Measurements from ENCODE around the gene PTPN9. TPM values are rescaled to one million over a fixed set of nuclear protein-coding genes. Genes with fewer than 3 reads are reported as not detected.
"Not testable (repeated sequence)": the region's sequence is repeated elsewhere in the genome, so short reads cannot be mapped to it uniquely, and the experiment has no call there.

Gene PTPN9
- total RNA-seq, 1 experiment from 2014 or later: 42.2 TPM

- no peak overlapping the region for H3K56ac ChIP-seq (ENCODE audit: insufficient read length, low read depth, low read length)
- no peak overlapping the region for H3K27ac ChIP-seq (ENCODE audit: insufficient read length, low read depth, low read length)
- H3K18ac ChIP-seq (ENCODE audit: insufficient read length, low read depth, low read length): no peak overlapping the region
- H2BK15ac ChIP-seq (ENCODE audit: low read depth, low read length): no peak overlapping the region
- H3K4me2 ChIP-seq (ENCODE audit: insufficient read depth, insufficient read length, low read length): no peak overlapping the region
- H3K79me2 ChIP-seq (ENCODE audit: insufficient read depth, low read length): no peaks in the 10 kb centered on the region
- H2AFZ ChIP-seq (ENCODE audit: low read length): no peak overlapping the region
- no peaks in the 10 kb centered on the region for H3K27me3 ChIP-seq (ENCODE audit: insufficient read depth, low read length)
- H4K5ac ChIP-seq (ENCODE audit: insufficient read length, low read depth, low read length): no peak overlapping the region
- no CpG with 5 or more reads among the region's 2 CpGs for WGBS (ENCODE audit: extremely low coverage, insufficient read length, low lambda C conversion rate)
- no peak overlapping the region for H4K91ac ChIP-seq (ENCODE audit: insufficient read length, low read depth, low read length)
- H3K27me3 Mint-ChIP-seq (ENCODE audit: low read depth): no peaks in the 10 kb centered on the region
- peaks cover 16% of the 10 kb centered on the region in 2 experiments; a peak in 4 of 5 replicates for H3K9me3 Mint-ChIP-seq
- no peak overlapping the region for H4K8ac ChIP-seq (replicated peaks; ENCODE audit: insufficient read length, low read depth, low read length)
- H3K36me3 Mint-ChIP-seq (ENCODE audit: insufficient read depth in 1 of 3, low read depth in 3 of 3): peaks cover 32 to 59% (median 43%) of the 10 kb centered on the region in 3 experiments
- no peaks in the 10 kb centered on the region for H3K79me1 ChIP-seq (ENCODE audit: insufficient read depth, low read depth, low read length, poor library complexity, severe bottlenecking)
- H3K23me2 ChIP-seq (ENCODE audit: insufficient read length, low read depth, low read length, poor library complexity, severe bottlenecking): no peaks in the 10 kb centered on the region
- H2BK5ac ChIP-seq (ENCODE audit: insufficient read length, low read length): no peak overlapping the region
- no peak overlapping the region for H3T11ph ChIP-seq (ENCODE audit: low read length)
- H2BK120ac ChIP-seq (ENCODE audit: low read depth, low read length, poor library complexity, severe bottlenecking): no peak overlapping the region
- no peak overlapping the region for H2AK5ac ChIP-seq (ENCODE audit: insufficient read length, low read length)
- H3K14ac ChIP-seq (ENCODE audit: insufficient read depth, low read length): no peak overlapping the region
- no peak overlapping the region for H3K23ac ChIP-seq (ENCODE audit: insufficient read length, low read depth, low read length)
- H3K27ac Mint-ChIP-seq: no peak overlapping the region
- no peak for TF ChIP-seq CTCF (conservative IDR thresholded peaks at IDR 0.05)
- no peaks in the 10 kb centered on the region for H3K4me1 ChIP-seq (ENCODE audit: insufficient read depth, low read length)
- H2BK12ac ChIP-seq (ENCODE audit: insufficient read length, low read depth, low read length): no peak overlapping the region
- H2BK20ac ChIP-seq (ENCODE audit: low read depth, low read length, poor library complexity, severe bottlenecking): no peak overlapping the region
- no peak overlapping the region for H3K4me3 Mint-ChIP-seq
- H3K4me1 Mint-ChIP-seq: no peaks in the 10 kb centered on the region
- H3K4ac ChIP-seq (ENCODE audit: low read depth, low read length): no peak overlapping the region
- H3K9me3 ChIP-seq (ENCODE audit: control insufficient read depth, low read depth, low read length): no peaks in the 10 kb centered on the region
- no peak overlapping the region for H3K9ac ChIP-seq (ENCODE audit: extremely low read depth, insufficient read length, low read length)
- no peak for DNase-seq
- no peaks in the 10 kb centered on the region for H4K20me1 ChIP-seq (ENCODE audit: control insufficient read depth, insufficient read depth, insufficient read length)
These were observed 99.4 kb downstream of the PTPN9 start for GRCh38 chr15:75479670-75480069.

- H3K9ac ChIP-seq (ENCODE audit: extremely low read depth, insufficient read length, low read length); H3K4me1 ChIP-seq (ENCODE audit: insufficient read depth, low read length); H4K20me1 ChIP-seq (ENCODE audit: control insufficient read depth, insufficient read depth, insufficient read length); H3K9me3 Mint-ChIP-seq; H3T11ph ChIP-seq (ENCODE audit: low read length); DNase-seq; H3K9me3 ChIP-seq (ENCODE audit: control insufficient read depth, low read depth, low read length); H4K91ac ChIP-seq (ENCODE audit: insufficient read length, low read depth, low read length); H3K56ac ChIP-seq (ENCODE audit: insufficient read length, low read depth, low read length); H3K79me1 ChIP-seq (ENCODE audit: insufficient read depth, low read depth, low read length, poor library complexity, severe bottlenecking); H3K79me2 ChIP-seq (ENCODE audit: insufficient read depth, low read length); H2AK5ac ChIP-seq (ENCODE audit: insufficient read length, low read length); H2BK120ac ChIP-seq (ENCODE audit: low read depth, low read length, poor library complexity, severe bottlenecking); H3K27me3 ChIP-seq (ENCODE audit: insufficient read depth, low read length); H2BK20ac ChIP-seq (ENCODE audit: low read depth, low read length, poor library complexity, severe bottlenecking); H3K23ac ChIP-seq (ENCODE audit: insufficient read length, low read depth, low read length); H3K27ac Mint-ChIP-seq; H3K27me3 Mint-ChIP-seq (ENCODE audit: low read depth); H3K14ac ChIP-seq (ENCODE audit: insufficient read depth, low read length); H3K4ac ChIP-seq (ENCODE audit: low read depth, low read length); H2BK12ac ChIP-seq (ENCODE audit: insufficient read length, low read depth, low read length); H3K4me1 Mint-ChIP-seq; H2AFZ ChIP-seq (ENCODE audit: low read length); H3K27ac ChIP-seq (ENCODE audit: insufficient read length, low read depth, low read length); H4K8ac ChIP-seq (replicated peaks; ENCODE audit: insufficient read length, low read depth, low read length); H3K23me2 ChIP-seq (ENCODE audit: insufficient read length, low read depth, low read length, poor library complexity, severe bottlenecking); H3K18ac ChIP-seq (ENCODE audit: insufficient read length, low read depth, low read length); H2BK15ac ChIP-seq (ENCODE audit: low read depth, low read length); H3K4me3 Mint-ChIP-seq; H3K4me2 ChIP-seq (ENCODE audit: insufficient read depth, insufficient read length, low read length); H4K5ac ChIP-seq (ENCODE audit: insufficient read length, low read depth, low read length); H2BK5ac ChIP-seq (ENCODE audit: insufficient read length, low read length): not testable (repeated sequence)
- H3K36me3 Mint-ChIP-seq (ENCODE audit: insufficient read depth in 1 of 3, low read depth in 3 of 3): peaks cover 18 to 59% (median 35%) of the 10 kb centered on the region in 3 experiments
- WGBS (ENCODE audit: extremely low coverage, insufficient read length, low lambda C conversion rate): no CpG with 5 or more reads among the region's 5 CpGs
These were observed 102.0 kb downstream of the PTPN9 start for GRCh38 chr15:75477094-75477493.

Measured in H9 (cell line).